K562 (cell line): ENCODE data around the gene ADCY5. TPM values are rescaled to one million over a fixed set of nuclear protein-coding genes. Genes with fewer than 3 reads are reported as not detected.

ENCODE experiments used
- ATAC-seq: fragments of 200-7000 bp; cut with Tn5 transposase; 3 replicates; pipeline ENCODE4 v1.9.1; 2020; ENCODE audit warnings: moderate library complexity
- BruUV-seq: library from RNA; stranded (reverse); fragments of 400-500 nt; replicated peaks from 2 replicates; lab custom pipeline; 2021; lab: Mats Ljungman, UMichigan
- CTCF ChIA-PET: fragments of 300-600 bp; formaldehyde crosslinking; extraction: SDS; loops from one replicate; lab custom pipeline; 2021; ENCODE audit warnings: low intra/inter-chr PET ratio; lab: Yijun Ruan, JAX
- POLR2A ChIA-PET: fragments of 300-600, 350-650 bp; sonication (Branson Sonifier 250); formaldehyde crosslinking; extraction: SDS; loops from one replicate; lab custom pipeline; 2021; ENCODE audit warnings: antibody characterized with exemption, inconsistent platforms; lab: Yijun Ruan, JAX
- DNase-seq, 4 experiments: peaks; one replicate each; pipeline versions ENCODE4 v3.0.0 to v3.0.0-alpha.2; 2011 to 2018; ENCODE audit warnings: low spot score in 3 of 4, mixed read lengths in 3 of 4; ENCODE audit errors: extremely low read depth in 1 of 4
- FAIRE-seq: peaks from 2 replicates; lab custom pipeline; 2011; peaks lifted over from hg19 to GRCh38; lab: Jason Lieb, UNC
- H2AFZ ChIP-seq: 2 replicates; pipeline ENCODE4 v1.6.0; 2011; ENCODE audit warnings: low read depth, low read length, control low read depth, inconsistent platforms
- H3K27ac ChIP-seq: fragments of 200-600 bp; 3 replicates; pipeline ENCODE4 v1.8.0; 2011; ENCODE audit warnings: low read depth, mild to moderate bottlenecking, control low read depth, inconsistent platforms, low read length, moderate library complexity, mixed read lengths; ENCODE audit errors: extremely low read depth
- H3K27me3 ChIP-seq, 2 experiments: fragments of 300-600 bp in 1 of 2; 2 replicates in 1 of 2; 3 replicates in 1 of 2; pipeline versions ENCODE4 v1.6.0 to v1.8.0; 2011; ENCODE audit warnings: inconsistent platforms in 2 of 2, low read length in 2 of 2, mild to moderate bottlenecking in 1 of 2, mixed read lengths in 1 of 2, moderate library complexity in 1 of 2; ENCODE audit not compliant: control insufficient read depth in 2 of 2, insufficient read depth in 2 of 2
- H3K36me3 ChIP-seq: fragments of 300-600 bp; 3 replicates; pipeline ENCODE4 v1.8.0; 2011; ENCODE audit warnings: mild to moderate bottlenecking, low read length, inconsistent platforms; ENCODE audit not compliant: control insufficient read depth, insufficient read depth
- H3K4me1 ChIP-seq, 2 experiments: fragments of 200-600 bp in 1 of 2; replicated peaks in 1 of 2; 2 replicates in 1 of 2; 3 replicates in 1 of 2; pipeline versions ENCODE4 v1.5.1 to v1.8.0; 2011; ENCODE audit warnings: inconsistent platforms in 2 of 2, low read length in 2 of 2, mild to moderate bottlenecking in 1 of 2, mixed read lengths in 1 of 2, moderate library complexity in 1 of 2; ENCODE audit not compliant: control insufficient read depth in 2 of 2, insufficient read depth in 2 of 2
- H3K4me2 ChIP-seq: 2 replicates; pipeline ENCODE4 v1.6.1; 2011; ENCODE audit warnings: low read length, control low read depth, inconsistent platforms, mixed read lengths; ENCODE audit not compliant: insufficient read depth
- H3K4me3 ChIP-seq: fragments of 200-600 bp; sonication (generic), shearing (Covaris generic); 2 replicates; pipeline ENCODE4 v1.5.1; 2016; ENCODE audit warnings: control low read depth, inconsistent platforms
- H3K79me2 ChIP-seq: fragments of 200-600 bp; 3 replicates; pipeline ENCODE4 v1.8.0; 2011; ENCODE audit warnings: low read length, inconsistent platforms; ENCODE audit not compliant: control insufficient read depth, insufficient read depth
- H3K9ac ChIP-seq, 2 experiments: 2 replicates each; pipeline versions ENCODE4 v1.6.0 to v1.6.1; 2011; ENCODE audit warnings: low read depth in 2 of 2, low read length in 2 of 2, control low read depth in 1 of 2, inconsistent platforms in 1 of 2, mild to moderate bottlenecking in 1 of 2, mixed read lengths in 1 of 2; ENCODE audit not compliant: insufficient read depth in 1 of 2
- H3K9me1 ChIP-seq: one replicate; pipeline ENCODE4 v1.6.0; 2011; ENCODE audit warnings: inconsistent platforms, mild to moderate bottlenecking, low read length, moderate library complexity; ENCODE audit not compliant: control insufficient read depth, insufficient read depth
- H3K9me3 ChIP-seq: replicated peaks from 2 replicates; pipeline ENCODE4 v1.5.1; 2011; ENCODE audit warnings: low read depth, low read length, inconsistent platforms; ENCODE audit not compliant: control insufficient read depth, insufficient read depth
- H4K20me1 ChIP-seq: replicated peaks from 2 replicates; pipeline ENCODE4 v1.6.1; 2011; ENCODE audit warnings: low read length, inconsistent platforms, mixed read lengths; ENCODE audit not compliant: control insufficient read depth, insufficient read depth
- CBX2 ChIP-seq: fragments of 200-600 bp; sonication (generic); IDR thresholded peaks from one replicate; pipeline ENCODE4 v1.6.1; 2012; ENCODE audit warnings: mild to moderate bottlenecking, low read length, inconsistent platforms; ENCODE audit not compliant: insufficient read depth, poor library complexity, severe bottlenecking
- ELK1 ChIP-seq: sonication (generic); formaldehyde crosslinking; IDR thresholded peaks from 2 replicates; pipeline ENCODE4 v1.8.1; 2022; ENCODE audit warnings: missing genetic modification reagents
- HDAC8 ChIP-seq: fragments of 450-650 bp; IDR thresholded peaks from 2 replicates; pipeline ENCODE4 v1.6.1; 2016; ENCODE audit warnings: mild to moderate bottlenecking, missing genetic modification characterization, moderate library complexity, missing compliant biosample characterization
- HNRNPUL1 ChIP-seq: fragments of 200-400 bp; formaldehyde crosslinking; IDR thresholded peaks from 2 replicates; pipeline ENCODE4 v1.6.1; 2017; ENCODE audit warnings: low read length
- KLF1 ChIP-seq: fragments of 450-650 bp; IDR thresholded peaks from 2 replicates; pipeline ENCODE4 v1.6.1; 2016; ENCODE audit warnings: missing genetic modification characterization, missing compliant biosample characterization
- MED1 ChIP-seq: sonication (generic); formaldehyde crosslinking; IDR thresholded peaks from 2 replicates; pipeline ENCODE4 v1.8.1; 2023; ENCODE audit warnings: missing genetic modification reagents, borderline replicate concordance
- STAT6 ChIP-seq: sonication (generic); formaldehyde crosslinking; IDR thresholded peaks from 2 replicates; pipeline ENCODE4 v1.8.1; 2023; ENCODE audit warnings: mild to moderate bottlenecking, missing genetic modification reagents
- ZNF134 ChIP-seq: fragments of 250-450 bp; sonication (Bioruptor Pico); conservative IDR thresholded peaks from 2 replicates; pipeline ENCODE4 v1.4.0; 2020
- WGBS: fragments of 100-300 bp; shearing (Covaris generic); methylation state at CpG from one replicate; pipeline ENCODE4 v1.1.6; 2016; ENCODE audit warnings: low coverage, mixed read lengths; ENCODE audit not compliant: insufficient coverage; ENCODE audit errors: missing lambda C conversion rate; 5-methylcytosine and 5-hydroxymethylcytosine counted together
- in situ Hi-C: fragments of 300-500 bp; cut with MboI; formaldehyde crosslinking; loops from 4 replicates; pipeline ENCODE4 v1.15.0; 2018; ENCODE audit warnings: inconsistent platforms, mixed read lengths
- intact Hi-C: fragments of 100-400 bp; cut with micrococcal nuclease; formaldehyde crosslinking; loops from 2 replicates; pipeline ENCODE4 v1.14.2; 2022
- polyA plus RNA-seq, 8 experiments: library from polyadenylated mRNA; depleted of rRNA in 4 of 8; stranded (reverse) in 5 of 8; unstranded in 3 of 8; fragments of >200 nt; fragmentation: Nextera tagmentation in 2 of 8; fragmentation: Illumina TruSeq in 1 of 8; extraction: Ambion mirVana in 2 of 8; extraction: Trizol in 1 of 8; gene quantifications; 2 replicates each; pipeline versions ENCODE4 v1.2.1 to v1.2.3, GENCODE V29; 2011 to 2014; ENCODE audit warnings: inconsistent platforms in 1 of 8, missing spikeins in 1 of 8
- total RNA-seq, 7 experiments: library from RNA; depleted of rRNA in 6 of 7; stranded (reverse); fragments of >200 nt in 6 of 7; fragmentation: Illumina TruSeq in 2 of 7; extraction: Trizol in 2 of 7; gene quantifications; 2 replicates each; pipeline versions ENCODE4 v1.2.1 to v1.2.3, GENCODE V29; 2011 to 2021; ENCODE audit warnings: low replicate concordance in 1 of 7

The ADCY5 gene
- total and polyA plus RNA-seq, 9 of the 15 experiments (the other 6 are each of a cell fraction or from before 2014, with no cell fraction given) = under 0.01 TPM; not detected in 8

DNA sequence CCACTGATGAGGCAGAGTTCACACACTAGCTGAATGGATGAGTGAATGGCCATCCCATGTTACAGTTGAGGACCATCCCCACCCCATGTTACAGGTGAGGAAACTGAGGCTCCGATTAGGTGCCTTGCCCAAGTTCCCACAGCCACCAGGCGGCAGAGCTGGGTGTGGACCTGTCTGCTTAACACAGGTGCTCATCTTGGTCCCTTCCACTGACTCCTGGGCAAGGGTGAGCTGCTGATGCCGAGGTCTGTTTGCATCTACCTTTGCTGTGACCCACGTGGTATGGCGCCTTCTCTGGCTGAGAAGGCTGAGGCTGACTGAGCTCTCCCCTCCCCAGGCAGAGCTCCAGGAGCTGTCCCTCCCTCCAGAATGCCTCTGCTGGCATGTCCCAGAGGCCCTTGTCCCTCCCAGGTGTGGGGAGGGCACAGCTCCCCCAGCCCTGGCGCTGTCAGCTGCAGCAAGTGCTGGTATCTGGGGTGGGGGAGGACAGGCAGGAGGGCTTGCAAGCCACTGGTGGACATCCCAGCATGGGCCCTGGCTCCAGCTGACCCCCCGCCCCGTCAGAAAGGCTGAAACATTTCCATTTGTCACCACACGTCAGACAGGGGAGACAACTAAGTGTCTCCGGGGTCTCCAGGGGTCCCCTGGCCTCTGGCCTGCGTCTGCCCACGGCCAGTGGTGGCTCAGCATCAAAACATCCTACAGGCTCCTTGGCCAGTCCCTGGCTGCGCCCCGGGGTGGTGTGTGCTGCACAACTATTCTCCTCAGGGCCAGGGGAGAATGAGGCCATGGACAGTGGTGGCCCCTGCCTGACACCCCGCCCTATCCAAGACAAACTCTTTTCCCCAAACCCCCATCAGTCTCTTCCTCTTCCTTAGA lies 105.4 kb downstream of the ADCY5 start:
- DNase-seq = no peak
- TF ChIP-seq HDAC8 (tag) = no peak
- no peak for TF ChIP-seq MED1 (CRISPR knock-in tag)
- TF ChIP-seq KLF1 (tag) = no peak
- intact Hi-C loops (no loop called here), in situ Hi-C loops (no loop called here)
- H3K27ac ChIP-seq = no peak overlapping the region
- H3K4me1 ChIP-seq = no peaks in the 10 kb centered on the region; a peak in 1 of 5 replicates
- no TSS peak for BruUV-seq
- H3K27me3 ChIP-seq = peaks cover 0 to 22% of the 10 kb centered on the region in 2 experiments; a peak in 2 of 5 replicates
- H3K36me3 ChIP-seq = no peaks in the 10 kb centered on the region
- H3K9me3 ChIP-seq = no peaks in the 10 kb centered on the region
- CTCF ChIA-PET = no interaction called here
- no peak for ATAC-seq
- POLR2A ChIA-PET = interaction anchor here (0.6 kb wide), 1 partner anchor 263 kb away, joined by 4 read pairs; no protein-coding TSS in a partner anchor
- H2AFZ ChIP-seq = no peak overlapping the region
- H3K4me3 ChIP-seq = no peak overlapping the region
- H3K79me2 ChIP-seq = no peaks in the 10 kb centered on the region
- FAIRE-seq = no peak
- no peaks in the 10 kb centered on the region for H3K9me1 ChIP-seq
- WGBS = 7% methylated on average over 7 of the region's 15 CpGs
- no peak overlapping the region for H3K9ac ChIP-seq
- H4K20me1 ChIP-seq = peaks cover 3% of the 10 kb centered on the region; the same call in 1 of the 2 replicates
- no peak overlapping the region for H3K4me2 ChIP-seq

DNA sequence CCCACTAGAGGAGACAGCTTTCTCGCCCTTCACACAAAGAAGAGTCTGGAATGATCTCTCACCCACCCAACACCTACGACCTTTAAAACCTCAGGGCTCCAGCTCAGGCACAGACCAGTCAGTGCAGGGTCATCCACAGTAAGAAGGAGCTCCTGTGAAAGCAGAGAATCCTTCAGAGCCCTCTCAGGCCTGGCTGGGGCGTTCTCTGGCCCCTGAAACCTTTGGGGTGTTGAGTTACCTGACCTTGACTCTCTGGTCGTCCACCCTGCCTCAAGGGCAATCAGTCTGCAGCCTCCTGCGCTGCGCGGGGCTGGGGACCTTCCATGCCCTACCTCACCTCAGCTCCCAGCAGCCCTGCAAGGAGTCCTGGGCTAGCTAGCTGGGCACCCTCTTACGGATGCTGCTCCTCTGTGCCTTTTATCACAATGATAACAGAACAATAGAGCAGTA lies 106.2 kb downstream of the ADCY5 start:
- DNase-seq (no peak), FAIRE-seq (no peak), ATAC-seq (no peak)
- Histone ChIP-seq H4K20me1 (peaks cover 3% of the 10 kb centered on the region; the same call in 1 of the 2 replicates), H2AFZ (no peak overlapping the region), H3K4me2 (no peak overlapping the region), H3K36me3 (no peaks in the 10 kb centered on the region), H3K27ac (no peak overlapping the region), H3K9me3 (no peaks in the 10 kb centered on the region), H3K79me2 (no peaks in the 10 kb centered on the region), H3K9me1 (no peaks in the 10 kb centered on the region), H3K4me1 (no peaks in the 10 kb centered on the region; a peak in 1 of 5 replicates), H3K27me3 (peaks cover 0 to 14% of the 10 kb centered on the region in 2 experiments; a peak in 2 of 5 replicates), H3K9ac (no peak overlapping the region), H3K4me3 (no peak overlapping the region)
- 5% methylated on average over 8 of the region's 8 CpGs for WGBS
- in situ Hi-C loops = no loop called here
- CTCF ChIA-PET = no interaction called here
- POLR2A ChIA-PET = interaction anchor here (0.6 kb wide), 1 partner anchor 262 kb away, joined by 4 read pairs; no protein-coding TSS in a partner anchor
- intact Hi-C loops = no loop called here
- no TSS peak for BruUV-seq
- no peak for TF ChIP-seq HNRNPUL1
- TF ChIP-seq ELK1 (CRISPR knock-in tag) = no peak
- no peak for TF ChIP-seq STAT6
- no peak for TF ChIP-seq ZNF134 (CRISPR knock-in tag)
- TF ChIP-seq CBX2 = no peak
